Cardiac atrium fibroblast (primary cell): Measurements from ENCODE around the gene UGT8. TPM values are rescaled to one million over a fixed set of nuclear protein-coding genes. Genes with fewer than 3 reads are reported as not detected.

Experiments
- total RNA-seq: library from RNA; depleted of rRNA; stranded (reverse); fragments of >200 nt; gene quantifications from 2 replicates; pipeline ENCODE4 v1.2.3, GENCODE V29; 2015

The UGT8 gene, protein sequence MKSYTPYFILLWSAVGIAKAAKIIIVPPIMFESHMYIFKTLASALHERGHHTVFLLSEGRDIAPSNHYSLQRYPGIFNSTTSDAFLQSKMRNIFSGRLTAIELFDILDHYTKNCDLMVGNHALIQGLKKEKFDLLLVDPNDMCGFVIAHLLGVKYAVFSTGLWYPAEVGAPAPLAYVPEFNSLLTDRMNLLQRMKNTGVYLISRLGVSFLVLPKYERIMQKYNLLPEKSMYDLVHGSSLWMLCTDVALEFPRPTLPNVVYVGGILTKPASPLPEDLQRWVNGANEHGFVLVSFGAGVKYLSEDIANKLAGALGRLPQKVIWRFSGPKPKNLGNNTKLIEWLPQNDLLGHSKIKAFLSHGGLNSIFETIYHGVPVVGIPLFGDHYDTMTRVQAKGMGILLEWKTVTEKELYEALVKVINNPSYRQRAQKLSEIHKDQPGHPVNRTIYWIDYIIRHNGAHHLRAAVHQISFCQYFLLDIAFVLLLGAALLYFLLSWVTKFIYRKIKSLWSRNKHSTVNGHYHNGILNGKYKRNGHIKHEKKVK
- under 0.01 TPM in 1 of 2 replicates, not detected in the other for total RNA-seq

DNA sequence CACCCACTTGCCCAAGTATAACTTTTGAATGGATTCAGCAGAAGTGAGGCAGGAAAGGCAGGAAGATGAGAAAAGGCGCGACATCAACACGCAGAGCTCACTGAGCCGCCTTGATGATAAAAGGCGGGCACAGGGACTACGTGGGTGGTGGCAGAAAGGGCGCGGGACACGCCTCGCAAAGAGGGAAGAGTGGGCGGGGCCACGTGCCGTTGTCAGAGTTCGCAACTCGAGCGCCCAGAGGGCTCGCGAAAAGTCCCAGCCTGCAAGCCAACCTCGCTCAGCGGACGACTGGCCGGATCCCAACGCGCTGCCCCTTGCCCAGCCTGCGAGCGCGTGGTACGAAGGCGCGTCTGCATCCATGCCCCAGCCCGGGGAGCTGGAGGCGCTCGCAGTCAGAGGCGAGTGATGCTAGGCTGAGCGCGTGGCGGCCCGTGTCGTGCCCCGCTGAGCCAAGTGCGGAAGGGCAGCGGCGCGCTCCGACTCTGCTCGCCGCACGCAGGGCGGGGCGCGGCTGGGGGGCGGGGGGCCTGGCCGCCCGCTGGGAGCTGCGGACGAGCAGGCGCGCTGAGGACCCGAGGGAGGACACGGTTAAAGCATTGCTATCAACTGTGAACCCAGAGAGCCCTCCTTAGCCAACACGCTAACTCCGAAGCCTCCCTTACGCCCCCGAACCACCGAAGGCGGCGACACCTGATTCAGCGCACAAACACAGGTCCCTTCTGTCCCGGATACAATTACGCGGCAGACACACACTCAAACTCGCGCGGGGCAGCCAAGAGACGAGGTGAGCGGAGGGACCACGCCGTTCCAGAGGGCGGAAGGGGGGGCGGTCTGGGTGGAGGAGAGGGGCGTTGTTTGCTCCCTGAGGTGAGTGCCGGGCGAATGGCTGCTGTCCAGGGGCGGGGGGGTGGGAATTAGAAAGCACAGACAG, at the start of gene UGT8:
TSS of gene UGT8 (plus strand) at position 617 of the 931 bp plus-strand sequence. CDS start 24,074 bp downstream, outside the sequence.

